ENCODE results near the gene PLEKHA6. TPM values are rescaled to one million over a fixed set of nuclear protein-coding genes. Genes with fewer than 3 reads are reported as not detected.

PLEKHA6 gene
- total RNA-seq, 4 donors from 2014 or later: 3.7 to 15.4 (median 12.8) TPM

Other genes starting within 250 kb of the PLEKHA6 start
- 10 to 100 TPM; 25.5 to 47.7 (median 36.0) TPM for gene ETNK2, start 207.9 kb downstream of the PLEKHA6 start, total RNA-seq
- under 1 TPM in 1 of 4 donors, not detected in 3; 0.44 TPM for gene REN, start 193.6 kb downstream of the PLEKHA6 start, total RNA-seq
- not detected for gene KISS1, start 163.4 kb downstream of the PLEKHA6 start, total RNA-seq
- not detected for gene GOLT1A, start 145.9 kb downstream of the PLEKHA6 start, total RNA-seq
- 10 to 100 TPM; 51.2 to 66.4 (median 56.7) TPM for gene PPP1R15B, start 51.9 kb upstream of the PLEKHA6 start, total RNA-seq
- 100 to 1,000 TPM in 2 of 4 donors, 10 to 100 TPM in 2; 70.7 to 162 (median 94.5) TPM for gene PIK3C2B, start 134.9 kb upstream of the PLEKHA6 start, total RNA-seq
- gene MDM4, start 156.5 kb upstream of the PLEKHA6 start, total RNA-seq: 100 to 1,000 TPM in 1 of 4 donors, 10 to 100 TPM in 3; 49.1 to 222 (median 63.2) TPM